Mesodermal cell (in vitro differentiated cells): ENCODE data around the gene C18orf32.
A peak's percentile ranks its signal among the peaks of the same experiment; 100 is the strongest.
"Not testable (repeated sequence)": the region's sequence is repeated elsewhere in the genome, so short reads cannot be mapped to it uniquely, and the experiment has no call there.

ENCODE experiments used
- H3K27ac ChIP-seq: 2 replicates; pipeline ENCODE4 v1.7.0; 2013; ENCODE audit warnings: mild to moderate bottlenecking, low read depth, low read length, moderate library complexity; ENCODE audit not compliant: severe bottlenecking
- H3K36me3 ChIP-seq: 2 replicates; pipeline ENCODE4 v1.7.1; 2013; ENCODE audit warnings: mild to moderate bottlenecking, low read length, moderate library complexity; ENCODE audit not compliant: control insufficient read depth, insufficient read depth
- H3K4me1 ChIP-seq: one replicate; pipeline ENCODE4 v1.7.1; 2013; ENCODE audit warnings: mild to moderate bottlenecking, low read length; ENCODE audit not compliant: insufficient read depth, control insufficient read depth, poor library complexity, severe bottlenecking
- H3K4me3 ChIP-seq: 2 replicates; pipeline ENCODE4 v1.7.0; 2013; ENCODE audit warnings: low read length, control low read depth, mild to moderate bottlenecking; ENCODE audit not compliant: insufficient read depth, poor library complexity, severe bottlenecking; ENCODE audit errors: extremely low read depth
- H3K9me3 ChIP-seq: 2 replicates; pipeline ENCODE4 v1.7.1; 2013; ENCODE audit warnings: mild to moderate bottlenecking, low read length, moderate library complexity; ENCODE audit not compliant: control insufficient read depth
- WGBS, 2 experiments: methylation state at CpG; one replicate each; pipeline ENCODE4 v1.1.5; 2013; ENCODE audit warnings: missing lambda C conversion rate in 2 of 2; ENCODE audit not compliant: insufficient coverage in 2 of 2; 5-methylcytosine and 5-hydroxymethylcytosine counted together

Gene C18orf32

DNA sequence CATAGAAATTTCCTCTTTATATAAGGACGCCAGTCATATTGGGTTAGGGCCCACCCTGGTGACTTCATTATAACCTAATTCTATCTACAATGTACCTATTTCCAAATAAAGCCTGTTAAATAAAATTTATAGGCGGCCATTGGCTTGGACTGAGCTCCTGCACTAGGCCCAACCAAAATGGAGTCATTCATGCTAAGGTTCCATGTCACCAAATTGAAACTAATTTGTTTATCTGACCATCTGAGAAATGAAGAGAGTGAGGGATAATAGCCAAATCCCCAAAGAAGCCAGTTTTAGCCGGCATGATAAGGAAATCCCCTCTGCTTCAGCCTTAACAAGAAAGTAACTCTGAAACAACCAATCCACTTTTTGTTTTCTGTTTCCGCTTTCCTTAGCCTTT, 19.4 kb downstream of the C18orf32 start:
- no peaks in the 10 kb centered on the region for H3K36me3 ChIP-seq
- no peak overlapping the region for H3K27ac ChIP-seq
- H3K4me3 ChIP-seq = no peak overlapping the region
- H3K9me3 ChIP-seq = no peaks in the 10 kb centered on the region
- H3K4me1 ChIP-seq = peaks cover 12% of the 10 kb centered on the region
- WGBS, 2 experiments = 100% methylated on average over 1 to 2 of the region's 4 CpGs

DNA sequence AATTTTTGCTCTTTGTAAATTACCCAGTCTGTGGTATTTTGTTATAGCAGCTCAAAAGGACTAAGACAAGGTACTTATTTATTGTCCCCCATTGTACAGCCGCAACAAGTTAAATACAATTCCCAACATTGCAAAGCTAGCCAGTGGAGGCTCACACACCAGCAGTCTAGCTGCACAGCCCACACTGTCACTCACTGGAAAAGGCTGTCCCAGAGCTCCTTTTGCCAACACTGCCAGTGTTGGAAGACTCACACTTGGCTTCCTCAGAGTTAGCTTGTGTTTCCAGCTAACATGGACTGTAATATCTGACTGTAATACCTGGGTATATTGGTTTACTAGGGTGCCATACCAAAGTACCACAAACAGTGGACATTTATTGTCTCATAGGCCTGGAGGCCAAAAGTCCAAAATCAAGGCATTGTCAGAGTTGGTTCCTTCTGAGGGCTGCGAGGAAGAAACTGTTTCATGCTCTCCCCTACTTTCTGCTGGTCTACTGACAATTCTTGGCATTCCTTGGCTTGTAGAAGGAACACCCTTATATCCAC, 19.9 kb downstream of the C18orf32 start:
- no peaks in the 10 kb centered on the region for H3K9me3 ChIP-seq
- no peaks in the 10 kb centered on the region for H3K36me3 ChIP-seq
- H3K4me1 ChIP-seq = peaks cover 12% of the 10 kb centered on the region
- no peak overlapping the region for H3K27ac ChIP-seq
- 100% methylated on average over 1 to 2 of the region's 2 CpGs for WGBS, 2 experiments
- H3K4me3 ChIP-seq = no peak overlapping the region

DNA sequence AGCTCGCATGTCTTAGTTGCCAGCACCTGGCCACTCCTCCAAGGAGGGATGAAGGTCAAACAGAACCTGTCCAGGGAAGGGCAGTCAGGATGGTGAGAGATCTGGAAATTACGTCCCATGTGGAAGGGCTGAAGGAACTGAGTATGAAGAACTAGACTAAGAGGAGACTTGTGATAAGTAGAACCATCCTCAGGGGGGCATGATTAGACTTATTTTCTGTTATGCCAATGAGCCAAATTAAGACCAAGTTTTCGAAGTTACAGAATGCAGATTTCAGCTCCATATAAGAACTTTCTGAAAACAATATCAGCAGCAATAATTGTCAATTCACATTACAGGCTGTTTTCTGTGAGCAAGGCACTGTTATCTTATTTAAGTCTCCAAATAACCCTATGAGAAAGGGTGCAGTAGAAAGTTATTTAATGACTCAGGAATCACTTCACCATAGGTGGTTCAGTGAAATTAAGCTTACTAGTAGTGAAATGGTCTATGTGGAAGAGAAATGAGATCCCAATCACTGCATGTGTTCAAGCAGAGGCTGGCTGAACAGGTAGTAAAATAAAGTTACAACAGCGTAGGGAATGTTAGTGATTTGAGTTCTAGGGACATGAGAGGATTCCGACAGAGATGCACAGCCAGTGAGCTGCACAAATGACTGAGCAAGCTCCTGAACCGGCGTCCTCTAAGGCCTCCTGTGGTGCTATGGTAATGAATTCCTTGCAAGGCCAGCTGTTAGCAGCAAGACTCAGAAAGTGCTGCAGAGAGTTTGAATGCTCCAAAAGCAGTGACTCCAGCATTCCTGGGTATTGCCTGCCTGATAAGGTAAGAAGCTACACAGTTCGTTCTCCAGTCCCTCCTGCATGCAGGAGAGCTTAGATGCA, 22.1 kb downstream of the C18orf32 start:
- no peaks in the 10 kb centered on the region for H3K9me3 ChIP-seq
- no peak overlapping the region for H3K4me3 ChIP-seq
- H3K27ac ChIP-seq = no peak overlapping the region
- 42 to 45% methylated on average over 8 of the region's 8 CpGs for WGBS, 2 experiments
- no peaks in the 10 kb centered on the region for H3K36me3 ChIP-seq
- H3K4me1 ChIP-seq = peaks cover 12% of the 10 kb centered on the region

DNA sequence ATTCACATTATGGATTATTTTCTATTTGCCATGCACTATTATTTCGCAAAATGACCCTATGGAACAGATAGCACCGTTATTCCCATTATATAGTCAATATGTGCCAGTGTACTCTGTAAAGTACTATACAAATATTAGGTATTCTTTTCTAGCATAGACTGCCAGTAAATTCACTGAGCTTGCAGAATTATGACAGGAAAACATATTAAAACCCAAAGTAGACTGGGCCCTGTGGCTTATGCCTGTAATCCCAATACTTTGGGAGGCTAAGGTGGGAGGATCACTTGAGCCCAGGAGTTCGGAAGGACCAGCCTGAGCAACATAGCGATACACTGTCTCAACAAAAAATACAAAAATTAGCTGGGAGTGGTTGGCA, 25.4 kb downstream of the C18orf32 start:
- WGBS, 2 experiments = 94 to 100% methylated on average over 1 to 2 of the region's 4 CpGs

DNA sequence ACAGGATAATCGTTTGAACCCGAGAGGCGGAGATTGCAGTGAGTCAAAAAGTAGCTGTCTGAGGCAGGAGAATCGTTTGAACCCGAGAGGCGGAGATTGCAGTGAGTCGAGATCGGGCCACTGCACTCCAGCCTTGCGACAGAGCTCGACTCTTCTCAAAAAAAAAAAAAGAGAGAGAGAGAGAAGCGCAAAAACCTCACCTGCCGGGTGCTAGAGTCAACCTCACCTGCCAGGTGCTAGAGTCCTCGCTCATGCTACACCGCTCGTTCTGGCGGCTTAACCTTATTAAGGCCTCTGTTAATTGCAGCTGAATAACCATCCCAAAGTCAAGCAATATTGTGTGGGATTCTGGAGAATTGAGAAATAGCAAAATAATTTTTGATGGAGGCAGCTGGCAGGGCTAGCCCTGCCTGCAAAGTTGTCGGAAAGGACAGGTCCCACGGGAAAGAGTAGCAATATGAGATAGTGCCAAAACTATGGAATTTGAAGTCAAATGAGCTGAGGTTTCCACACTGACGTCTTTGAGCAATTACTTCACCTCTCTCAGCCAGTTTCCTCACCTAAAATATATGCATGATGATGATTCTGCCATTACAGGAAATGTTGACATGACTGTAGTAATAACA, 25.9 kb downstream of the C18orf32 start:
- peaks cover 3% of the 10 kb centered on the region for H3K36me3 ChIP-seq
- H3K27ac ChIP-seq = peak overlapping the region; percentile 66
- H3K4me1 ChIP-seq = peaks cover 12% of the 10 kb centered on the region
- WGBS, 2 experiments = 73 to 78% methylated on average over 15 to 17 of the region's 19 CpGs
- H3K4me3 ChIP-seq = peak overlapping the region; percentile 84
- no peaks in the 10 kb centered on the region for H3K9me3 ChIP-seq

More for the DNA sequence above, 25.4 kb downstream of the C18orf32 start:
- no peak overlapping the region for H3K4me3 ChIP-seq
- no peaks in the 10 kb centered on the region for H3K9me3 ChIP-seq
- no peak overlapping the region for H3K27ac ChIP-seq
- peaks cover 3% of the 10 kb centered on the region for H3K36me3 ChIP-seq
- H3K4me1 ChIP-seq = peaks cover 12% of the 10 kb centered on the region

DNA sequence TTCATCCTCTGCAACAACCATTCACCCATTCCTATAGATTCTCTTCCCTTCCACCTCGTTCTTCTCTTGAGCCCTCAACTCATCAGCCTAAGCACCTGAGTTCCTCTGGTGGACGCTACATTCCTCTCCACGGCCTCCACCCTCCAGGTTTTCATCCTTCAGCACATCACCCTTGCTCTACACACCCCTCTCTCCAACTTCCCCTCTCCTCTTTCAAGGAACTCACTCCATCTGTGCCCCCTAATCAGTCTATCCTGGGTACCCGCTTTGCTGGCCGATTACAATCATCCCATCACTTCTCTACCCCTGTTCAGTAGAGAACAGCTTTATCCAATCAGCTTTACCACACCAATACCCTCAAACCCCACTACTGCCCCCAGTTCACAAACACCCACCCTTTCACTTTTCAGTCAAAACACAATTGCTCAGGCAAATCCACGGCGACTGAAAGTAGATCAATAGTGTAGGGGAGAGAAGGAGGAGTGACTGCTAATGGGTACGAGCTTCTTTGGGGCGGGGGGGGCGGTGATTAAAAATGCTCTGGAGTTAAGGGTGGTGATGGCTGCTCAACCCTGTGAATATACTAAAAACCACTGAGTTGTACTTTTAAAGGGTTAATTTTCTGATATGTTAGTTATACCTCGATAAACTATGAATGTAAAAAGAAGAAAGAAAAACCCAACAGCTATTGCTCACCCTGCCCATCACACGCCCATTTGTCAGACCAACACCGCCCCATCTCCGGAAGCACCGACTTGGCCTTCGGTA, 27.4 kb downstream of the C18orf32 start:
- peak overlapping the region; percentile 84 for H3K4me3 ChIP-seq
- H3K27ac ChIP-seq = no peak overlapping the region
- no peaks in the 10 kb centered on the region for H3K9me3 ChIP-seq
- H3K4me1 ChIP-seq = peaks cover 2% of the 10 kb centered on the region
- peaks cover 7% of the 10 kb centered on the region for H3K36me3 ChIP-seq
- WGBS, 2 experiments = 47 to 75% methylated on average over 7 to 9 of the region's 16 CpGs

DNA sequence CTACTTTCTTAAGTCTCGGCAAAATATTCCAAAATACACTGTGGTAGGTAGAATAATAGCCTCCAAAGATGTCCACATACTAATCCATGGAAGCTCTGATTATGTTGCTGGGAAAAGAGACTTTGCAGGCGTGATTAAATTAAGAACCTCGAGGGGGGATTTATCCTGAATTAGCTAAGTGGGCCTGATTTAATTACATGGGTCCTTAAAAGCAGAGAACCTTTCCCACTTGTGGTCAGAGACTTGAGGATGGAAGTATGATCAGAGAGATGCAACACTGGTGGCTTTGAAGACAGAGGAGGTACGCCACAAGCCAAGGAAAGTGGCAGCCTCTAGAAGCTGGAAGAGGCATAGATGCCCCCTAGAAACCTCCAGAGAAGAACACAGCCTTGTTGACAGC, 29.4 kb downstream of the C18orf32 start:
- Histone ChIP-seq H3K4me3 (no peak overlapping the region), H3K4me1 (no peaks in the 10 kb centered on the region), H3K27ac (no peak overlapping the region), H3K9me3 (no peaks in the 10 kb centered on the region), H3K36me3 (peaks cover 13% of the 10 kb centered on the region)
- WGBS, 2 experiments = 88 to 100% methylated on average over 3 of the region's 4 CpGs

DNA sequence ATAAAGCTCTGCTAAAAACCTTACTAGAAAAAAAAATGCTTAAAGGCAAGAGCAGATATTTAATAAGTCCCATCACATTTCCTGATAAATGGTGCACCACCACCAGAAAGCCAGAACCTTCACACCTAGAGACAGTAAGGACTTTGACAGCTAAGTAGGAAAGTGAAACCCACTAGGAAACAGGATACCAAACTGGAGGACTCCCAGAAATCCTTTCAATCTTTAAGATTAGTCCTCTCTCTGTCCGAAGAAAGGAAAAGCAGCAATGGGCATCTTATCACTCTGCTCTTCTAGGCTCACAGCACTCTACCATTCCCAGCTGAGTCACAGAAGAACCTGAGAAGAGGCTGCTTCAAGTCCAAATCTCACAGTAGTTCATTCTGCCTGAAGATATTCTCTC, 30.2 kb downstream of the C18orf32 start:
- H3K27ac ChIP-seq = no peak overlapping the region
- no peaks in the 10 kb centered on the region for H3K4me1 ChIP-seq
- 60 to 100% methylated on average over 1 of the region's 1 CpG for WGBS, 2 experiments
- H3K36me3 ChIP-seq = peaks cover 13% of the 10 kb centered on the region
- H3K4me3 ChIP-seq = no peak overlapping the region
- no peaks in the 10 kb centered on the region for H3K9me3 ChIP-seq

DNA sequence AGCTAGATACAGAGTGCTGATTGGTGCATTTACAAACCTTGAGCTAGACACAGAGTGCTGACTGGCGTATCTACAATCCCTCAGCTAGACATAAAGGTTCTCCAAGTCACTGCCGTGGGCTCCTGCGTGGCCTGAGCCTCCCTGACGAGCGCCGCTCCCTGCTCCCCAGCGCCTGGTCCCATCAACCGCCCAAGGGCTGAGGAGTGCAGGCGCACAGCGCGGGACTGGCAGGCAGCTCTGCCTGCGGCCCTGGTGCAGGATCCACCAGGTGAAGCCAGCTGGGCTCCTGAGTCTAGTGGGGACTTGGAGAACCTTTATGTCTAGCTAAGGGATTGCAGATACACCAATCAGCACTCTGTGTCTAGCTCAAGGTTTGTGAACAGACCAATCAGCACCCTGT, 34.5 kb downstream of the C18orf32 start:
- not testable (repeated sequence) for H3K4me3 ChIP-seq
- H3K36me3 ChIP-seq = peaks cover 12% of the 10 kb centered on the region
- WGBS, 2 experiments = 100% methylated on average over 2 of the region's 12 CpGs; no CpG with 5 or more reads in 1 of the 2 experiments

More for the DNA sequence above, 34.5 kb downstream of the C18orf32 start:
- not testable (repeated sequence) for H3K9me3 ChIP-seq, H3K27ac ChIP-seq, H3K4me1 ChIP-seq
